OCI-M1 (cell line): ENCODE results near the gene HSPB7.
A peak's percentile ranks its signal among the peaks of the same experiment; 100 is the strongest.
"Not testable (repeated sequence)": the region's sequence is repeated elsewhere in the genome, so short reads cannot be mapped to it uniquely, and the experiment has no call there.

Experiments used
- DNase-seq: peaks from one replicate; lab custom pipeline; 2025; lab: John Stamatoyannopoulos, UW

HSPB7 gene

GRCh38 chr1:16017461-16018303, at the start of gene HSPB7:
HSPB7 (minus strand) TSS chr1:16018043; CDS start chr1:16017963, 80 bp downstream.
- DNase-seq = no peak

GRCh38 chr1:16067127-16067768, 49.4 kb upstream of the HSPB7 start:
- no peak for DNase-seq

GRCh38 chr1:16066245-16066644, 48.4 kb upstream of the HSPB7 start:
- DNase-seq = no peak

- DNase-seq = no peak
Measured at GRCh38 chr1:16065269-16065576, 47.4 kb upstream of the HSPB7 start.

GRCh38 chr1:16064536-16065268, 46.9 kb upstream of the HSPB7 start:
- no peak for DNase-seq

DNA sequence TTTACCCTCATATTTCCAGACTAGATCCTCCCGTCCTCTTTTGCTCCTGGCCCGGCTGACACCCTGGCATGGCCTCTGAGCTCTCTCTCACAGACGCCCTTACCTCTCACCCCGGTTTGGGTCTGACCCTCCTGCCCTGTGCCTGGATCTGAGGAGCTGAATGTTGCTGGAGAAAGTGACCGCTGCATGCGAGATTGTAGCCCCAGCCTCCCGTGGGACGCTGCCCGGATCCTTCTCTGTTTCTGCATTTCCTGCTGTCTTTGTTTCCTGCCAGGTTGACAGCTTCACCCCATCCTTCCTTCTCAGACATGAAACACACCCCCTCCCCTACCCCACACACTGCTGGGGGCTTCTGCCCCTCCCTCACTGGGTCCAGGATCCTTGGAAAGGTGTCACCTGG, 46.1 kb upstream of the HSPB7 start:
- no peak for DNase-seq

- no peak for DNase-seq
Measured at GRCh38 chr1:16063226-16063829, 45.5 kb upstream of the HSPB7 start.

DNA sequence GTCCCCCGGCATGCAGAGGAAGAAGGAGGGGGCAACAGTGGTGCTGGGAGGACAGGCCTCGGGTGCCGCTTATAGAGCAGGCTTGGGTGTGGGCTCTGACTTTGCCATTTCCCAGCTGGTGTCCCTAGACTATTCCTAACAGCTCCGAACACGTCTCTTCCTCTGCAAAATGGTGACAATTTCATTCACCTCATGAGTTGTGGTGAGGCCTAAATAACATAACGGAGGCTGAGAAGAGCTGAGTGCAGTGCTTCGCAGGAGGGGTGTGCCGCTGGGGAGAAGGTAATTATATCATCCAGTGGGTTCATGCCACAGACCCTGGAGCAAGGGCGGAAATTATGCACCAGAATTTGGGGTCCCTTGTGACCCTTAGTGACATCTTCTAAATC, 44.8 kb upstream of the HSPB7 start:
- DNase-seq = not testable (repeated sequence)

GRCh38 chr1:16061989-16062686, 44.3 kb upstream of the HSPB7 start:
- not testable (repeated sequence) for DNase-seq

GRCh38 chr1:16061266-16061665, 43.4 kb upstream of the HSPB7 start:
- DNase-seq = no peak

DNA sequence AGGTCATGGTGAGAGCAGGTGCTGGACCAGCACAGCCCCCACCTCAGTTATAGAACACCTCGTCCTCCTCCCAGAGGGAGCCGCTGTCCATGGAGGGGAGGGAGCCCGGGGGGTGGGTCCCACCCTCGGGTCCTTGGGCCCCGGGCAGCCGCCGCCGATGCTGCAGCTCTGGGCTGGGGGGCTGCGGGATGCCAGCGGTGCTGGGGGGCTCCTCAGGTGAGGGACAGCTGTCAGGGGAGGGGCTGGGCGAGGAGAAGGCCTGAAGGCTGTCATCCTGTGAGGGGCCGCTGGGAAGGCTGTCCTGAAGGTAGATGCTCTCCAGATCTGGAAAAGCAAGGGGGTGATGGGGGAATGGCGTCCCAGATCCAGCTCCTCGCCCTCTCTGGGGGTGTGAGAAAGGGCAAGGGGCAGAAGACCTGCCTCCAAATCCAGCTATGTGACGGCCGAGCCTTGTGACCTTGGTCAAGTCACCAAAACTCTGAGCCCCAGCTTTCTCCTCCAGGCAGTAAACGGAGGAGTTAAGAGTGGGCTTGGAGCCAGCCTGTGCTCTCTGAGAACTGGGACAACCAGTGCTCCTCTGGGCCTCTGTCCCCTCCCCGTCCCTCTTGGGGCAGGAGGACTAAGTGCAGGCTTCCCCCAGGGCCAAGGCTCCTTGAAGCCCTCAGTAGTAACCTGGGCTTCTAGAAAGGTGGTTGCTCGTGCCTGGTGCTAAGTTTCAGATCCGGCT, 40.7 kb upstream of the HSPB7 start:
- peak; percentile 12 for DNase-seq

GRCh38 chr1:16057314-16057915, 39.6 kb upstream of the HSPB7 start:
- peak; percentile 16 for DNase-seq

GRCh38 chr1:16056521-16056912, 38.7 kb upstream of the HSPB7 start:
- DNase-seq = not testable (repeated sequence)

DNA sequence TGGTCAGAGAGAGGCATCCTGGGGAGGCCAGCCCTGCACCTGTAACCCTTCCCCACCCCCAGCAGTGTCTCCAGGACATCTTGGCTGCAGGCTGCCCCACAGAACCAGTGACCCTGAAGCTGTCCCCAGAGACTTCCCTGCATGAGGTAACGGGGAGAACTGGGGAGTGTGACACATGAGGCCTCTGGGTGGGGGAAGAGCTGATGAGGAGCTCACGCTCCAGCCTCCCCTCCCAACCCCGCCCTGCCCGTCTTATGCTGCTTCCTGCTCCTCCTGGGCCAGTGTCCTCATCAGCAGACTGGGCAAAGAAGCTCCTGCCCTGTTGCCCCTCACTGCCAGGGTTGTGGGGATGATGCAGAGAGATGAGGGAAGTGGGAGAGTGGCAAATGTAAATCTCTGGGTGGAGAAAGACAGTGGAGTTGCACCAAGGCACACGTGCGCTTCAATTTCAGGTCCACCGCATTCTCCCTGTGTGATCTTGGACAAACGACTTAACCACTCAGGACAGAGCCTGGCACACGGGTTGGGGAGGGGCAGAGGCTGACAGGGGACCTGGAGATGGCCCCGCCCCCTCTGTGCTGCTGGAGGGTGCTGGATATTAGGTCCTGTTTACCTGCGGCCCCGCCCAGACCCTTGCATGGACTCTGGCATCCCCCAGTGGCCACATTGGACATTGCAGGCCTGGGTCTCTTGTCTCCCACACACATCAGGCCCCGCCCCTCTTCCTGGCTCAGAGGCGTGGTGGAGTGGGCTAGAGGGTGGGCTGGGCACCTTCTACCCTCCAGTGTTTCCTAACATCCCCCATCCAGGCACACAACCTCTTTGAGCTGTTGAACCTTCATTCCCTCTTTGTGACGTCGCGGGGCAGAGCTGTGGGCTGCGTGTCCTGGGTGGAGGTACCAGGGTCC, 38.0 kb upstream of the HSPB7 start:
- DNase-seq = peak; percentile 89

DNA sequence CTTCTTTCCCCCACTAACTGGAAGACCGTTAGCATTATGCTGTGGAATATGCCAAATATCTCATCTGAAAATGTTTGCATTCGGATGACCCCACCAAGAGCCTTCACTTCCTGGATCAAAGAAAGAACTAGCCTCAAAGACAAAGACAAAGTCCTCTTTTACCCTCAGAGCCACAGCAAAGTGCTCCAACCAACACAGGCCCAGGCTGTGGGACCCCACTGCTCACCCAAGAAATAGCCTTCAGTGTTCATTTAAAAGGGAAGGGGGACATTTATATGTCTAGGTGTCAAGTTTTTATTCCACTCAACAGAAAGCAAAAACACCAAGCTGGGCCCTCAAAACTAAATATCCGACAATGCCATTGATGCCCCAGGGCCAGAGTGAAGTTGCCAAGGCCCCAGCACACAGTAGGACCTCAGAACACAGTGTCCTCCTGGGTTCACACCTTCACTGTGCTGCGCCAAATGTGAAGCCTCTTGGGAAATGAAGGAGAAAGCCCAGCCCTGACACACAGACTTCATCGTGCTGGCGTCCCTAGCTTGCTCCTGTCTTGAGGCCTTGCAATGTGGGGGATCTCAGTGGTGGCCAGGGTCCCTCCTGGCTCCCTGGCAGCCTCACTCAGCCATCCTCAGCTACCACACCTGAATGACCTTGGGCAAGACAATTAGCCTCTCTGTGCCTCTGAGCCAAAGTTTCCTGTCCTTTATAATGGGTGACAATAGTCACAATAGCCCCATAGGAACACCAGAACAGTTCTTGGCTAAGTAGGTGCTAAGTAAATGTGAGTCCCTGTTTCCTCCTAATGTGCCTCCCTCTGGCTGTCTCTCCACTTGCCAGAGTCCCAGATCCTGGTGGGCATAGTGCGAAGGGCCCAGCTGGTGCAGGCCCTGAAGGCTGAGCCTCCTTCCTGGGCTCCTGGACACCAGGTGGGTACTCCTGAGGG, 37.0 kb upstream of the HSPB7 start:
- no peak for DNase-seq

DNA sequence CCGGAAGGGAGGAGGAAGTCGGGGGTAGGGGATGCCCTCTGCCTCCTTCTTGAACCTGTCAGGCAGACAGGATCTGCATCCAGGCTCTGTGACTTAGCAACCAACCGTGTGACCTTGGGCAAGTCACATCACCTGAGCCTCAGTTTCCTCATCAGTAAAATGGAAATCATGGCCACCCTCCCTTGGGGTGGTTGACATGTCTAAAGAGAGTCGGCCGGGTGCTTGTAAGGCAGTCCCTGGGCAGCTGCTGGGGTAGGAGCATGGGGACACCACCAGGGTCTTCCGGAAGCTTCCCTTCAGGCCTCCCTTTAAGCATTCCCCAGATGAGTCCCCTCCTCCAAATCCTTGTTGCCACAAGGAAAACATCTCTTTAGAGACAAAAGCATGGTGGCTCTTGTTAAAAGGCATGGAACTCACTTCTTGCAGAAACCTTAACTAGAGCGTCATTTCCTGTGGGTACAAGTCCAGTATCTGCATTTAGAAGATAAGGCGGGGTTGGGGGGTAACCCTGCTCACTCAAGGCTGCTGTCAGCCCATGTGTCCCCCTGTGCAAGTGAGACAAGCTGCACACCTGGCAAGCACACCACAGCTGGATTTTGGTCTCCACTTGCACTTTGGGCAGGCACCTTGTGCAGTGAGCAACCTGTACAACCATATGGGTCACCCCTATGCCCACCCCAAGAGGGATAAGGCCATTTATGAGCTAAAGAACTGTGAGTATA, 36.1 kb upstream of the HSPB7 start:
- peak; percentile 62 for DNase-seq

DNA sequence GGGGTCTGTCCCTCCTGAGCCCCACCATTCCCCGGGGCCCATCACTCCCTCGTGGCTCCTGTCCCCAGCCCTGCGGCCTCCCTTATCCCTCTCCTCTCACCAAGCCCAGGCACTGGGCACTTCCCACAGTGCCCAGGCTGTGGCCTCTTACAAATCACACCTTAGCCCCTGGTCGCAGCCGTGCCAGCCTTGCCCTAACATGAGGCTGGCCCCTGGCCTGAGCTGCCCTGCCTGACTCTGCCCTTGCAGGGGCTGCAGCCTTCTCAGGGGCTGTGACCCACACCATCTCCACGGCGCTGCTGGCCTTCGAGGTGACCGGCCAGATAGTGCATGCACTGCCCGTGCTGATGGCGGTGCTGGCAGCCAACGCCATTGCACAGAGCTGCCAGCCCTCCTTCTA, 34.1 kb upstream of the HSPB7 start:
- not testable (repeated sequence) for DNase-seq

DNA sequence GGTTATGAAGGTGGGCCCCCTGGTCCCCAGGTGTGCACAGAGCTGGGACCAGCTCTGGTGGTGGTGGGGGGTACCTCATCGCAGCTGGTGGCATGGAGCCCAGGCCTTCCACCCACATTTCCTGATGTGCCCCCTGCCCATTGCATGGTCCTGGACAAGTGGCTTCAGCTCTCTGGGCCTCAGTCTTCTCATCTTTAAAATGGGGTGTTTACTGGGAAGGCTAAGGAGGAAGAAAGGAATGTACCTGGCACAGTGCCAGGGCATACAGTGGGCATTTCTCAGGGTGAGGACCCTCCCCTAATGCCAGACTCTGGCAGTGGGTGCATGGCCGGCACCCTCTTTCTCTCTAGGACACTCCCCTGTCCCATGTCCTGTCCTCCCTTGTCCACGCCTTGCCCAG, 33.2 kb upstream of the HSPB7 start:
- DNase-seq = no peak
